Activated CD8-positive, alpha-beta T cell treated with anti-CD3 and anti-CD28 coated beads for 36 hours (primary cell): ENCODE measurements around the gene MOGAT3. TPM values are rescaled to one million over a fixed set of nuclear protein-coding genes. Genes with fewer than 3 reads are reported as not detected.

ENCODE experiments used
- ATAC-seq: fragments of 200-7000 bp; cut with Tn5 transposase; one replicate; pipeline ENCODE4 v1.10.0; 2021; ENCODE audit warnings: mild to moderate bottlenecking, moderate library complexity
- CTCF ChIA-PET: fragments of 350-600 bp; sonication (Branson Sonifier 250); formaldehyde crosslinking; loops from one replicate; lab custom pipeline; 2021; ENCODE audit warnings: antibody characterized with exemption; lab: Charles Lee
- POLR2A ChIA-PET: fragments of 350-600 bp; sonication (Branson Sonifier 250); formaldehyde crosslinking; loops from one replicate; lab custom pipeline; 2021; ENCODE audit warnings: antibody characterized with exemption; lab: Charles Lee
- DNase-seq: peaks from one replicate; pipeline ENCODE4 v3.0.0-alpha.2; 2020
- H3K27ac Mint-ChIP-seq: one replicate; pipeline ENCODE4 v1.8.0; 2021; ENCODE audit warnings: mild to moderate bottlenecking, mixed read lengths
- H3K27me3 Mint-ChIP-seq: one replicate; pipeline ENCODE4 v1.8.0; 2021; ENCODE audit warnings: mixed read lengths
- H3K36me3 Mint-ChIP-seq: one replicate; pipeline ENCODE4 v1.8.0; 2021; ENCODE audit warnings: low read depth, mixed read lengths
- H3K4me1 Mint-ChIP-seq: one replicate; pipeline ENCODE4 v1.8.0; 2021; ENCODE audit warnings: low read depth, mixed read lengths
- H3K4me3 Mint-ChIP-seq: one replicate; pipeline ENCODE4 v1.8.0; 2021; ENCODE audit warnings: mild to moderate bottlenecking, moderate library complexity, mixed read lengths
- H3K9me3 Mint-ChIP-seq: one replicate; pipeline ENCODE4 v1.8.0; 2021; ENCODE audit warnings: mixed read lengths
- intact Hi-C: fragments of 100-400 bp; cut with micrococcal nuclease; formaldehyde crosslinking; loops from one replicate; pipeline ENCODE4 v1.10.0; 2022
- total RNA-seq, 2 experiments: library from RNA; stranded (reverse); gene quantifications; one replicate each; pipeline ENCODE4 v1.2.3, GENCODE V29; 2021
- TF ChIP-seq, protein P1 (sequence below): fragments of 200-600 bp; IDR thresholded peaks from one replicate; pipeline ENCODE4 v1.8.0; 2022; ENCODE audit warnings: antibody characterized with exemption, mild to moderate bottlenecking

MOGAT3 gene
- total RNA-seq, 2 experiments from 2014 or later, result not detected

- POLR2A ChIA-PET, result interaction anchor here (0.6 kb wide), 1 partner anchor 20 kb away, joined by 3 read pairs; no protein-coding TSS in a partner anchor
- no peak for DNase-seq
Measured at GRCh38 chr7:101180130-101180755, 20.6 kb downstream of the MOGAT3 start, which contains the start of gene NAT16. Gene NAT16, minus strand, starts transcription at chr7:101180293. Its CDS starts 5,486 bp downstream, at chr7:101174807.

DNA sequence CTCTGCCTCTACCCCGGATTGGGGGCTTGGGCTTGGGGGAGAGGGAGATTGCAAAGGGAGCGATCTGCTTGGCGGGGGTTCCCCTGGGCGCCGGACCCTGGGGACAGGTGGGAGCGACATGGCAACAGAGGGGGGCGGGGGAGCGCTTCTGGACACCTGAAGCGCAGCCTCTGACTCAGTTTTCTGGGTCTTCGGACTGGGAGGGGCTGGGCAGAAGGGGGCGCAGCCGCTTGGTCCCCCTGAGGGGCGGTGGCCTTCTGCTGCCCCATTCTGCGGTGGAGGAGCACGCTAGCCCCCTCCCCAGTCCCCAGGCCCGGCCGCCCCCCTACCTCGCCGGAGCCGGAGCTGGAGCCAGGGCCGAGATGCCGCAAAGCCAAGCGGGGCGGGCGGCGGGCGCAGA is 21.1 kb downstream of the MOGAT3 start:
- CTCF ChIA-PET, result interaction anchor here (0.8 to 7.7 kb wide), 2 partner anchors 12 to 136 kb away, joined by 3 to 56 read pairs; no protein-coding TSS in a partner anchor

More at GRCh38 chr7:101180130-101180755, 20.6 kb downstream of the MOGAT3 start, which contains the start of gene NAT16:
- ATAC-seq, result no peak
- no peak within 1 kb of the TSS for H3K27ac Mint-ChIP-seq
- intact Hi-C loops, result no loop called here
- TF ChIP-seq, protein P1, sequence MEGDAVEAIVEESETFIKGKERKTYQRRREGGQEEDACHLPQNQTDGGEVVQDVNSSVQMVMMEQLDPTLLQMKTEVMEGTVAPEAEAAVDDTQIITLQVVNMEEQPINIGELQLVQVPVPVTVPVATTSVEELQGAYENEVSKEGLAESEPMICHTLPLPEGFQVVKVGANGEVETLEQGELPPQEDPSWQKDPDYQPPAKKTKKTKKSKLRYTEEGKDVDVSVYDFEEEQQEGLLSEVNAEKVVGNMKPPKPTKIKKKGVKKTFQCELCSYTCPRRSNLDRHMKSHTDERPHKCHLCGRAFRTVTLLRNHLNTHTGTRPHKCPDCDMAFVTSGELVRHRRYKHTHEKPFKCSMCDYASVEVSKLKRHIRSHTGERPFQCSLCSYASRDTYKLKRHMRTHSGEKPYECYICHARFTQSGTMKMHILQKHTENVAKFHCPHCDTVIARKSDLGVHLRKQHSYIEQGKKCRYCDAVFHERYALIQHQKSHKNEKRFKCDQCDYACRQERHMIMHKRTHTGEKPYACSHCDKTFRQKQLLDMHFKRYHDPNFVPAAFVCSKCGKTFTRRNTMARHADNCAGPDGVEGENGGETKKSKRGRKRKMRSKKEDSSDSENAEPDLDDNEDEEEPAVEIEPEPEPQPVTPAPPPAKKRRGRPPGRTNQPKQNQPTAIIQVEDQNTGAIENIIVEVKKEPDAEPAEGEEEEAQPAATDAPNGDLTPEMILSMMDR, result no peak
- H3K9me3 Mint-ChIP-seq, result no peaks in the 10 kb centered on the region
- peaks cover 48% of the 10 kb centered on the region for H3K27me3 Mint-ChIP-seq
- H3K36me3 Mint-ChIP-seq, result no peaks in the 10 kb centered on the region
- H3K4me3 Mint-ChIP-seq, result no peak within 1 kb of the TSS
- H3K4me1 Mint-ChIP-seq, result peaks cover 10% of the 10 kb centered on the region
- CTCF ChIA-PET, result interaction anchor here (0.8 to 7.7 kb wide), 2 partner anchors 12 to 135 kb away, joined by 3 to 56 read pairs; no protein-coding TSS in a partner anchor

DNA sequence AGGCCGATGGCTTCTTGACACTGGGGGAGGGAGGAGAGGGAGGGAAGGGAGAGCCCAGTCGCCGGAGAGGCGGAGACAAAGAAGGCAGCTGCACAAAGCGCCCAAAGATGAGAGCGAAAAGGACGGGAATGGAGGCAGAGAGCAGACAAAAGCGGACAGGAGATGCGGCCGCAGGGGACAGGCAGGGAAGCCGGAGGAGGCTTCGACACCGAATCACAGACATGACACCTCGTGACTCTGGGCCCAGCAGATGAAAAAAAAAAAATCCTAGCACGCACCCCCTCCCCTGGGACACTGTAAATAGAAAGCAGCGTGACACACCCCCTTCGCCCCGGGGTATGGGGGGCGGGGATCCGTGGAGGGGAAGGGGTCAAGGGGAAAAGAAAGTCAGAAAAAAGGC is 21.7 kb downstream of the MOGAT3 start:
- H3K4me1 Mint-ChIP-seq, result peaks cover 11% of the 10 kb centered on the region
- no peak for DNase-seq
- TF ChIP-seq, protein P1, result no peak
- intact Hi-C loops, result no loop called here
- H3K4me3 Mint-ChIP-seq, result no peak overlapping the region
- H3K27ac Mint-ChIP-seq, result no peak overlapping the region
- no peaks in the 10 kb centered on the region for H3K9me3 Mint-ChIP-seq
- ATAC-seq, result no peak
- peaks cover 57% of the 10 kb centered on the region for H3K27me3 Mint-ChIP-seq
- ChIA-PET CTCF (interaction anchor here (7.7 kb wide), 1 partner anchor 13 kb away, joined by 56 read pairs; no protein-coding TSS in a partner anchor), POLR2A (interaction anchor here (1.2 kb wide), 1 partner anchor 12 kb away, joined by 3 read pairs; no protein-coding TSS in a partner anchor)
- H3K36me3 Mint-ChIP-seq, result no peaks in the 10 kb centered on the region

More for the DNA sequence above, 21.1 kb downstream of the MOGAT3 start:
- DNase-seq, result no peak
- Mint-ChIP-seq H3K27me3 (peaks cover 52% of the 10 kb centered on the region), H3K9me3 (no peaks in the 10 kb centered on the region), H3K4me1 (peaks cover 10% of the 10 kb centered on the region), H3K36me3 (no peaks in the 10 kb centered on the region), H3K27ac (no peak overlapping the region), H3K4me3 (no peak overlapping the region)
- intact Hi-C loops, result no loop called here
- no peak for ATAC-seq
- POLR2A ChIA-PET, result interaction anchor here (0.6 kb wide), 1 partner anchor 21 kb away, joined by 3 read pairs; no protein-coding TSS in a partner anchor
- TF ChIP-seq, protein P1, result no peak

- ChIA-PET POLR2A (interaction anchor here (1.2 kb wide), 1 partner anchor 10 kb away, joined by 4 read pairs; no protein-coding TSS in a partner anchor), CTCF (interaction anchor here (1.2 to 7.7 kb wide), 3 partner anchors 14 to 100 kb away, joined by 3 to 56 read pairs (median 40); no protein-coding TSS in a partner anchor)
- no peaks in the 10 kb centered on the region for H3K36me3 Mint-ChIP-seq
- no peaks in the 10 kb centered on the region for H3K9me3 Mint-ChIP-seq
- TF ChIP-seq, protein P1, result no peak
- peaks cover 62% of the 10 kb centered on the region for H3K27me3 Mint-ChIP-seq
- H3K27ac Mint-ChIP-seq, result no peak overlapping the region
- H3K4me1 Mint-ChIP-seq, result peaks cover 23% of the 10 kb centered on the region
- DNase-seq, result no peak
- ATAC-seq, result no peak
- no peak overlapping the region for H3K4me3 Mint-ChIP-seq
- intact Hi-C loops, result no loop called here
Measured at GRCh38 chr7:101177644-101178043, 23.2 kb downstream of the MOGAT3 start.

GRCh38 chr7:101175664-101176063 is 25.2 kb downstream of the MOGAT3 start:
- DNase-seq (no peak), ATAC-seq (no peak)
- ChIA-PET CTCF (interaction anchor here (5.5 to 7.7 kb wide), 2 partner anchors 16 to 32 kb away, joined by 40 to 56 read pairs; no protein-coding TSS in a partner anchor), POLR2A (no interaction called here)
- Mint-ChIP-seq H3K4me1 (peaks cover 36% of the 10 kb centered on the region), H3K36me3 (no peaks in the 10 kb centered on the region), H3K4me3 (no peak overlapping the region), H3K27me3 (peaks cover 64% of the 10 kb centered on the region), H3K27ac (no peak overlapping the region), H3K9me3 (no peaks in the 10 kb centered on the region)
- intact Hi-C loops, result no loop called here
- TF ChIP-seq, protein P1, result no peak
